Islet of Langerhans (tissue), 1 donor: Measurements from ENCODE around the gene CYP4V2.

ENCODE experiments used
- FAIRE-seq: peaks from one replicate; lab custom pipeline; 2011; peaks lifted over from hg19 to GRCh38; lab: Jason Lieb, UNC

The CYP4V2 gene

DNA sequence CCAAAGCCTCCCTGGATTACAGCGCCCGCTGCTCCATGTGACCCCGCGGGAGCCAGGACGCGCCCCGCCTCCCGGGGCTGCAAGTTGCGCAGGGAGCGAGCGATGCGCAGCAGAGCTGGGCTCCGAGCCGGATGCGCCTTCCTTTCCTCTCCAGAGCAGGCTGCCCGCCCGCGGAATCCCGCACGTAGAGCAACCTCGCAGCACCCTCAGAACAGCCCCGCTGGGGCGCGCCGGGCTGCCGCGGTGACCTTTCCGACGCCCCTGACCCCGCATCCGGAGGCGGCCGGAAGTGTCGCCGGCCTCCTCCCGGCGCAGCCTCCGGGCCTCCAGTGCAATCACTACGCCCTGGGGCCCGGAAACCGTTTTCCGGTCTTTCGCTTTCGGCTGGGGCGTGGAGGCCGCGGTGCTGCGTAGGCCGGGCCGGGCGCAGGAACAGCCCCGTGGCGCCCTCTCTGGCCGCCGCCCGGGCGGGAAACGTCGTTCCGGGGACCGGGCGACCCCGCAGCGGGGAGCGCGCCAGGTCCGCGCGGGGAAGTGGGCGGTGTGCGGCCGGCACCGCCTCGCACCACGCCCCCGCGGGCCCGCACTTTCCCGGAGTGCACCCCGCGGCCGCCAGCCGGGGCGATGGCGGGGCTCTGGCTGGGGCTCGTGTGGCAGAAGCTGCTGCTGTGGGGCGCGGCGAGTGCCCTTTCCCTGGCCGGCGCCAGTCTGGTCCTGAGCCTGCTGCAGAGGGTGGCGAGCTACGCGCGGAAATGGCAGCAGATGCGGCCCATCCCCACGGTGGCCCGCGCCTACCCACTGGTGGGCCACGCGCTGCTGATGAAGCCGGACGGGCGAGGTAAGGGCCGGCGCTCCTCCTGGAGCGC lies at the start of gene CYP4V2:
Gene CYP4V2, plus strand, starts transcription at position 368 of the 866 bp plus-strand sequence. Its CDS starts 257 bp downstream, at position 625.
- FAIRE-seq: no peak

GRCh38 chr4:186144198-186144945 lies 47.0 kb upstream of the CYP4V2 start:
- FAIRE-seq: no peak

- FAIRE-seq: no peak
These were observed 46.3 kb upstream of the CYP4V2 start for GRCh38 chr4:186144946-186145569.

- no peak for FAIRE-seq
These were observed 44.9 kb upstream of the CYP4V2 start for GRCh38 chr4:186146458-186146857.

- peak; percentile 91 for FAIRE-seq
These were observed 42.9 kb upstream of the CYP4V2 start for GRCh38 chr4:186148336-186148975.

DNA sequence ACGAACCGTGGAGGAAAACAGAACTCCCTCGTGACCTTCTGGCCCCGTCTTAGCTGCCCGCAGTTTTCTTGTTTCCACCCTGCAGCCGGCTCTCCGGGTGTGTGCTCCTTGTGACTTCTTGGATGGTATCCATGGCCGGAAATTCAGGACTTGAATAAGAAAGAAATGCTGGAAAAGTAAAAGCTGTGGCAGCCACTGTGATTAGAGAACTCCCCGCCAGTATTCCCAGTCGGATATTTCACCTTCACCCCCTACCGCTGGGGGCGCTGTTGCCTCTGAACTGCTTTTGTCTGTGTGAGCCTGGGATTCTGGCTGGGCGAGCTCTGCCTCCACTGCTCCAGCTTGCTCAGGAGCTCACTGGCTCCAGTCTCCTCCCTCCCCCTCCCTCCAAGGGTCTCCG lies 41.5 kb upstream of the CYP4V2 start:
- FAIRE-seq: no peak

DNA sequence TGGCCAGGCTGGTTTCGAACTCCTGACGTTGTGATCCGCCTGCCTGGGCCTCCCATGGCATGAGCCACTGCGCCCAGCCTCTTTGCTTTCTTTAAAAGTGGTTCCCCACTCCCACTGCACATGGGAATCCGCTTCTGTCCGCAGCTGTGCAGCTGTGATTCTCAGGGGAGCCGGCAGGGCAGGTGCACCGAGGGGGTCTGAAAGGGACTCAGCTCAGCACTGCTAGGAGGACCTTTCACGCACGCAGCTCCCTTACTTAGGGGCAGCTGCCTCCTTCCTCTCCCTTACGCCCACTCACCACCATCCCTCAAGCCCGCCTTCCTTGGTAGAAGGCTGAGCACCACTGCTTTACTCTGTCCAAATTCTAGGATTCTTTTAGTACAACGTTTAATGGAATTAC lies 40.4 kb upstream of the CYP4V2 start:
- no peak for FAIRE-seq

DNA sequence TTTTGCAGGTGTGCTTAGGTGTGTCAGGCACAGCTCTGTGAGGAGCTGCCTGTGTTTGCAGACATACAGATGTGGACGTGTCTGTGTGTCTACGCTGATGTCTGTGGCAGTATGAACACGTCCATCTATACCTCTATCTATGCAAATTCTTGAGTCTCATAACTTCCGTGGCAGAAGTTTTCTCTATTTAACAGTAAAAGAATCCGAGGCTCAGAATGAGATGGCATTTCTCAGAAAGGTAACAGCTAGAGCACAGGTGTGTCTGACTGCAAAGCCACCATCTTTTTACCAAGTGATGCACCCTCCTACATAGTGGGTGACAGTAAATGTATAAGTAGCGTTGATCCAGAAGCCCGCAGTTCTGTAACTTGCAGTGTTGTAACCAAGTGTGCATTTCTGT lies 39.9 kb upstream of the CYP4V2 start:
- FAIRE-seq: no peak

GRCh38 chr4:186158021-186158813 lies 33.1 kb upstream of the CYP4V2 start:
- no peak for FAIRE-seq

DNA sequence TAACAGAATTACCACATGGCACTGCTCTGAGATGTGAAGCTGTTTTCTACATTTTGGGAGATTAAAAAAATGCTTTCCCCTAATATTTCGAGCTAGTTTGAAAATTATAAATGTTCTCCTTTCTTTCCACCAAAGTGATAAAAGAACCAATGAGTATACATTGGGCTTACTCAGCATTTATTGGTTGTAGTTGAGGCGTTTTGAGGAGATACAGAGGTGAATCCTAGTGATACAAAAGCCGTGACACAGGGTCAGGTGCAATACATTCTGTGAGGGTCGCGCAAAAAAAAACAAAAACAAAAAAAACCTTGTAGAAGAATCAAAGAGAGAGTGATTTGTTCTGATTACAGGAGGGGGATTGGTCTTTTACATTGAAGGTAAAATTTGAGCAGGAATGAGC lies 32.4 kb upstream of the CYP4V2 start:
- no peak for FAIRE-seq

- FAIRE-seq: no peak
These were observed 31.8 kb upstream of the CYP4V2 start for GRCh38 chr4:186159613-186160012.

- no peak for FAIRE-seq
These were observed 30.2 kb upstream of the CYP4V2 start for GRCh38 chr4:186161138-186161537.

GRCh38 chr4:186166852-186167512 lies 24.4 kb upstream of the CYP4V2 start:
- FAIRE-seq: no peak

DNA sequence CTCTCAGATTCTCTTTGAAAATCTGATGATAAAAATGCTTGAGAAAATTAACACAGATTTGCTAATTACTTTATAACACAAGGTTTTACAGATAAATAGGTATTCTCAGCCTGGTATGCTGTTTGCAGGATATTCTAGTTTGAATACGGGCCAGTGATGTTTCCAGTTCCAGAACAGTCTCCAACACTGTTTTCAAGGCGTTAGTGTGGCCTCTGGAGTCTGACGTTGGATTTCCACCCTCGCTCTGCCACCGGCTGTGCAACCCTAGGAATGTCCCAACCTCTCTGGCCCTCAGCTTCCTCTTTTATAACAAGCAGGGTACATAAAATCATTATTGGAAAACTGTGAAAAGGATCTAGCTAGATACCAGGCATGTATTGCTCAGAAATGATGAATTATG lies 23.8 kb upstream of the CYP4V2 start:
- FAIRE-seq: no peak

DNA sequence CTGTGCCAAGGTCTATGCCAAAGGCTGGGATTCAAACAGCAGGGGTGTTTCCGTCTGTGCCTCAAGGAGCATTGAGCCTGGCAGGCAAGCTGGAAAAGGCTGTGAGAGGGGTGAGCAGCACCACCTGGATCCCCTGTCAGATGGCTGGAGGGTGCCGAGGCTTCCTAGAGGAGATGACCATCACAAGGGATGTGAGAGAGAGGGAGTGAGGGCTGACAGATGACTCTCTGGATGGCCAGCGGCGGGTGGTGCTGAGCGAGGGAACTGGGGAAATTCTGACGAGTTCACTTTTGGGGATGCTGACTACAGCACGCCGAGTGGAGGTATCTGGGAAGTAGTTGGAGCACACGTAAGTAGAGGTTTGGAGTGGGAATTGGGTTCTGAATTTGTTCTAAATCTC lies 22.6 kb upstream of the CYP4V2 start:
- FAIRE-seq: no peak

DNA sequence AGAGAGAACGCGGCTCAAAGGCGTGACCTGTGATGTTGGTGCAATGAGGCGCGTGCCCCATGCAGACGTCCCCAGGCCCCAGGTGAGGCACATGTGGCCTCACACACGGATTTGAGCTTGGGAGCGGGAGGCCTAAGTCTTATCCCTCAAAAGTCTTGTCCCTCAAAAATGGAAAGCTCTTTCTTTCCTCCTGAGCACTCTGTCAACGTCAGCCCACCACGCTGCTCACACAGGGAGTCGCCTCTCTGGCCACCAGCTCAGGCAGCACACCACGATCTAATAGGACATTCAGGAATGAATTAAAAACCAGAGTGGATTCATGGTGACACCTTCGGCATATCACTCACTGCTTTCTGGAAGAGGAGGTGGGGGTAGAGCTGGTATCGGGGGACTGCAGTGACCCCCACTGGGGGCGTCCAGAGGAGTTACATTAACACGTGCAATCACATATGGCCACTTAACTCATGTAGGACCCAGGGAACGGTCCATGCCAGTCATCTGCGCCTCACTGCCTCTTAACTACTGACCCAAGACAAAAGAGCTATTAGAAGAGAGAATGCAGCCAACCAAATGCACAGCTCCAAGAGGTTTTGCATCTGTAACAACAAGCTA lies 21.9 kb upstream of the CYP4V2 start:
- FAIRE-seq: no peak

DNA sequence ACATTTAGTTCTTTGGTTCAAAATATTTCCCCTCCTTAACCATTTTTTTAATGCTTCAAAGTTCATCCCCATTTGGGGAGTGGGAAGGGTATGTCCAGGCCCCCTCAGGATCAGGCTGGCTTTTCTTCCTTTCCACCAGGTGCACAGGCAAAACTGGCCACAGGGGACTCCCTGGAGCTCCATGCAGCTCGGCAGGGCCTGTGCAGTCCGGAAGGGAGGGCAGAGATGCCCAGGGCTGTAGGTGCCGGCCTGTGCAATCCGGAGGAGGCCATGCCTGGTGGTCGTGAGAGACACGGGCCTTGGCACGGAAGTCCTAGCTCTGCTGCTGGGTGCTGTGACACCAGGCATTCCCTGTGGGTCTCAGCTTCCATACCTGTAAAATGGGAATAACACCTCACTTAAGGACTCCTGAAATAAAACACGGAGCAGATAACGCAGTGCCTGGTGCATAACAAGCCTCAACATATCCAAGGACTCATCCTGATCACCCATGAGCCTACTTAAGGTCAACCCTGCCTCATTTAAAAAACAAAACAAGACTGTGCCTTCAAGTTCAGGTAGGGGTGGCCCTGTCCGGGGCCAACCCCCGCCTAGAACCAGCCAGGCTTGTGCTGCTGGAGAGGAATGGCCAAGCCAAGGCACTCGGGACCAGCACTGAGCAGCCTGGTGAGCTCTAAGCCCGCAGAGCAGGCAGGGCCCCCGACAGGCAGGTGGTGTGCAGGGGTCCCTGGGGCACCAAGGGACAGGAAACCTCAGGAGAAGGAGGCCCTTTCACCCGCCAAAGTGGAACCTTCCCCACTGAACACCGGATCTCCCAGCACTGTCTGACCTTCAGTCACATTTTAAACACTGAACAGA lies 21.2 kb upstream of the CYP4V2 start:
- FAIRE-seq: no peak

DNA sequence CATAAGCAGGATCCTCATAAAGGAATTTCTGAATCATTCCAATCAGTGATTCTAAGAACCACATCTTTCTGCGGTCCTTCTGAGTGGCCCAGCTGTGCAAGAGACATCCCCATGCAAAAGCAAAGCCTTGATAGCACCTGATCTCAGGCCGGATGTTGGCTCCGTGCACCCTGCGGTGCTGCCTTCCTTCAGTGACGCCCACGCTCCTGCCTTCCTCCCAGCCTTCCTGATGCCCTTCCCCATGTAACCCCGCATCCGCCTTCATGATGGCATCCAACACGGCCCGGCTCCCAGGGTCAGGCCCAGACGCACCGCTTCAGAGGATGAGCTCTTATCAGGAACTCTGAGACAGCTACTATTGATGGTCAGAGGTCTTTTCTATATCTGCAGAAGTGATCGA lies 20.4 kb upstream of the CYP4V2 start:
- FAIRE-seq: no peak

DNA sequence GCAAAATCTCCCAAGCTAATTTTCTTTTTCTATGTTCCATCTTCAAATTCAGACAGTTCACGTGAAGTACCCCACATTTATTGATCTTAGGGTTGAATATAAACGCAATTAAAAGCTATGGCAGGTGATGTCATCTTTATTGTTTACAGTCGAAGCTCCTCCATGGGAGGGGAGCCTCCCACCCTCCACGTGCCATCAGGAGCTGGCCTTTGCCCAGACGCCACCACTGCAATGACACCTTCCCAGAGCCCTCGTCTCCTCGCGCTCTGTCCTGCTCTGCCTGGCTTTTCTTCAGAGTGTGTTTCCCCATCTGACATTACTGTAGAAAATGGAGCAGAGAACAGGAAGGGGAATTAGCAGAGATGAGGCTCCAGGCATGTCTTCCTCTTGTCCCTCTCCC lies 18.8 kb upstream of the CYP4V2 start:
- no peak for FAIRE-seq

- no peak for FAIRE-seq
These were observed 3.3 kb upstream of the CYP4V2 start for GRCh38 chr4:186188107-186188506.
